HEK293 (cell line): ENCODE results near the gene BACH2.

Source experiments
- CTCF ChIA-PET: fragments of 350-600 bp; formaldehyde crosslinking; extraction: SDS; loops from one replicate; lab custom pipeline; 2021; ENCODE audit warnings: antibody characterized with exemption; lab: Yijun Ruan, JAX
- POLR2A ChIA-PET: fragments of 300-600 bp; formaldehyde crosslinking; extraction: SDS; loops from one replicate; lab custom pipeline; 2020; ENCODE audit warnings: antibody characterized with exemption, inconsistent platforms; lab: Yijun Ruan, JAX
- H3K27ac ChIP-seq: fragments of 200-500 bp; sonication (Bioruptor generic); 2 replicates; pipeline ENCODE4 v1.5.1; 2014; ENCODE audit warnings: low read depth, low read length, control low read depth, inconsistent platforms; ENCODE audit errors: extremely low read depth
- H3K36me3 ChIP-seq, 2 experiments: fragments of 200-500 bp in 1 of 2; sonication (Bioruptor generic) in 1 of 2; 1 replicate in 1 of 2; 2 replicates in 1 of 2; pipeline ENCODE4 v1.5.1; 2014 to 2017; ENCODE audit warnings: inconsistent platforms in 2 of 2, low read length in 2 of 2; ENCODE audit not compliant: control insufficient read depth in 2 of 2, insufficient read depth in 1 of 2
- H3K4me1 ChIP-seq: fragments of 200-500 bp; sonication (Bioruptor generic); 2 replicates; pipeline ENCODE4 v1.5.1; 2014; ENCODE audit warnings: mild to moderate bottlenecking, low read length, inconsistent platforms; ENCODE audit not compliant: control insufficient read depth, insufficient read depth
- H3K4me3 ChIP-seq: 2 replicates; pipeline ENCODE4 v1.5.1; 2011; ENCODE audit warnings: low read depth, mild to moderate bottlenecking, control low read depth, low read length, moderate library complexity
- H3K9me3 ChIP-seq: fragments of 200-500 bp; sonication (Bioruptor generic); 2 replicates; pipeline ENCODE4 v1.5.1; 2014; ENCODE audit warnings: low read depth, low read length, inconsistent platforms; ENCODE audit not compliant: control insufficient read depth, insufficient read depth
- AEBP2 ChIP-seq: fragments of 450-650 bp; formaldehyde crosslinking; IDR thresholded peaks from 2 replicates; pipeline ENCODE4 v1.5.1; 2016; ENCODE audit warnings: missing biosample characterization, missing genetic modification characterization, borderline replicate concordance
- KLF10 ChIP-seq: fragments of 450-650 bp; IDR thresholded peaks from 2 replicates; pipeline ENCODE4 v1.5.1; 2018; ENCODE audit warnings: missing biosample characterization, mild to moderate bottlenecking, missing genetic modification characterization
- MZF1 ChIP-seq: fragments of 450-650 bp; formaldehyde crosslinking; IDR thresholded peaks from 2 replicates; pipeline ENCODE4 v1.5.1; 2017; ENCODE audit warnings: missing biosample characterization, missing genetic modification characterization, borderline replicate concordance
- OSR2 ChIP-seq: fragments of 450-650 bp; formaldehyde crosslinking; IDR thresholded peaks from 2 replicates; pipeline ENCODE4 v1.5.1; 2016; ENCODE audit warnings: missing biosample characterization, missing genetic modification characterization
- TCF7L2 ChIP-seq: IDR thresholded peaks from 2 replicates; pipeline ENCODE4 v1.6.1; 2011; ENCODE audit warnings: low read depth, mild to moderate bottlenecking, inconsistent platforms, low read length, moderate library complexity, borderline replicate concordance
- ZIC2 ChIP-seq: fragments of 450-650 bp; formaldehyde crosslinking; IDR thresholded peaks from 2 replicates; pipeline ENCODE4 v1.5.1; 2016; ENCODE audit warnings: missing biosample characterization, missing genetic modification characterization
- ZNF302 ChIP-seq: fragments of 450-650 bp; formaldehyde crosslinking; IDR thresholded peaks from 2 replicates; pipeline ENCODE4 v1.5.1; 2016; ENCODE audit warnings: missing biosample characterization, missing genetic modification characterization, low read depth
- ZNF398 ChIP-seq: fragments of 450-650 bp; formaldehyde crosslinking; IDR thresholded peaks from 2 replicates; pipeline ENCODE4 v1.5.1; 2017; ENCODE audit warnings: missing biosample characterization, missing genetic modification characterization
- ZNF404 ChIP-seq: fragments of 450-650 bp; formaldehyde crosslinking; IDR thresholded peaks from 2 replicates; pipeline ENCODE4 v1.5.1; 2017; ENCODE audit warnings: missing biosample characterization, missing genetic modification characterization
- ZNF433 ChIP-seq: fragments of 450-650 bp; formaldehyde crosslinking; IDR thresholded peaks from 2 replicates; pipeline ENCODE4 v1.5.1; 2016; ENCODE audit warnings: missing biosample characterization, missing genetic modification characterization, low read depth
- ZNF48 ChIP-seq: fragments of 450-650 bp; formaldehyde crosslinking; IDR thresholded peaks from 2 replicates; pipeline ENCODE4 v1.5.1; 2016; ENCODE audit warnings: missing biosample characterization, missing genetic modification characterization
- ZNF510 ChIP-seq: fragments of 450-650 bp; formaldehyde crosslinking; IDR thresholded peaks from 2 replicates; pipeline ENCODE4 v1.5.1; 2018; ENCODE audit warnings: mild to moderate bottlenecking, missing genetic modification characterization, missing biosample characterization; ENCODE audit not compliant: insufficient replicate concordance
- ZNF518A ChIP-seq: fragments of 450-650 bp; formaldehyde crosslinking; conservative IDR thresholded peaks from 2 replicates; pipeline ENCODE4 v1.5.1; 2016; ENCODE audit warnings: low read depth, missing biosample characterization, missing genetic modification characterization
- ZNF658 ChIP-seq: fragments of 450-650 bp; formaldehyde crosslinking; IDR thresholded peaks from 2 replicates; pipeline ENCODE4; 2016; ENCODE audit warnings: missing biosample characterization, missing genetic modification characterization
- ZSCAN23 ChIP-seq: fragments of 450-650 bp; formaldehyde crosslinking; IDR thresholded peaks from 2 replicates; pipeline ENCODE4 v1.5.1; 2016; ENCODE audit warnings: missing biosample characterization, missing genetic modification characterization
- TF ChIP-seq, protein P1 (sequence below): fragments of 450-650 bp; formaldehyde crosslinking; optimal IDR thresholded peaks from 2 replicates; pipeline ENCODE3; 2016; ENCODE audit warnings: missing biosample characterization, mild to moderate bottlenecking, missing genetic modification characterization

The BACH2 gene

DNA sequence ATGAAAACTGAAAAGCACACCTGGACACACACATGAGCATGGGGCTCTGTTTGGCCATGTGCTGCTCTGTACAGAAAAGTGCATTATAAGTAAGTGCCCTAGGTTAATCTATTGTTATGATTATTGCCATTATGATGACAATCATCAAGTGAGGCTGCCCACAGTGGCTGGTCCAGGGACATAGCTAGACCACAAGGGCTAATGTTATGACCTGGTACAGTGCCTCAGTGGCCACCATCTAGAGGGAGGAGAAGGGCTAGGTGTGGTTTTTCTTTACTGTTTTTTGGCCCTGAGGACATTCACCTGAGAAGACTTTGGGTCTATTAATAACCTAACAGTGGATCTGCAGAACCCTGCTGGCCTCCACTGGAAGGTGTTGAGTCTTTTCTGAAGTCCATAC, 316.3 kb downstream of the BACH2 start:
- no peaks in the 10 kb centered on the region for H3K36me3 ChIP-seq
- H3K4me3 ChIP-seq = no peak overlapping the region
- TF ChIP-seq ZNF433 (no peak), ZNF518A (no peak)
- peaks cover 21% of the 10 kb centered on the region for H3K4me1 ChIP-seq
- H3K27ac ChIP-seq = no peak overlapping the region
- CTCF ChIA-PET = interaction anchor here (0.6 to 0.7 kb wide), 2 partner anchors 63 to 181 kb away, joined by 3 to 4 read pairs; no protein-coding TSS in a partner anchor
- POLR2A ChIA-PET = no interaction called here
- no peaks in the 10 kb centered on the region for H3K9me3 ChIP-seq

GRCh38 chr6:89979481-89980119, 317.0 kb downstream of the BACH2 start:
- no peaks in the 10 kb centered on the region for H3K9me3 ChIP-seq
- TF ChIP-seq ZNF404 (tag by site-specific recombination) (no peak), ZNF510 (tag by site-specific recombination) (no peak), MZF1 (tag by site-specific recombination) (no peak), ZNF658 (tag by site-specific recombination) (no peak), ZIC2 (tag by site-specific recombination) (no peak), AEBP2 (tag by site-specific recombination) (no peak), ZNF398 (tag by site-specific recombination) (no peak), ZNF48 (no peak), OSR2 (no peak), ZSCAN23 (tag by site-specific recombination) (no peak), KLF10 (no peak), ZNF302 (no peak), TCF7L2 (no peak)
- TF ChIP-seq, protein P1, sequence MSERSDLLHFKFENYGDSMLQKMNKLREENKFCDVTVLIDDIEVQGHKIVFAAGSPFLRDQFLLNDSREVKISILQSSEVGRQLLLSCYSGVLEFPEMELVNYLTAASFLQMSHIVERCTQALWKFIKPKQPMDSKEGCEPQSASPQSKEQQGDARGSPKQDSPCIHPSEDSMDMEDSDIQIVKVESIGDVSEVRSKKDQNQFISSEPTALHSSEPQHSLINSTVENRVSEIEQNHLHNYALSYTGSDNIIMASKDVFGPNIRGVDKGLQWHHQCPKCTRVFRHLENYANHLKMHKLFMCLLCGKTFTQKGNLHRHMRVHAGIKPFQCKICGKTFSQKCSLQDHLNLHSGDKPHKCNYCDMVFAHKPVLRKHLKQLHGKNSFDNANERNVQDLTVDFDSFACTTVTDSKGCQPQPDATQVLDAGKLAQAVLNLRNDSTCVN = no peak
- TF ChIP-seq, all 188 proteins: peak for 0
- H3K4me3 ChIP-seq = no peak overlapping the region
- ChIA-PET CTCF (interaction anchor here (0.6 kb wide), 1 partner anchor 123 kb away, joined by 4 read pairs; no protein-coding TSS in a partner anchor), POLR2A (no interaction called here)
- H3K27ac ChIP-seq = no peak overlapping the region
- H3K4me1 ChIP-seq = peaks cover 18% of the 10 kb centered on the region
- no peaks in the 10 kb centered on the region for H3K36me3 ChIP-seq
